Measurements from ENCODE around the gene SLC47A2. TPM values are rescaled to one million over a fixed set of nuclear protein-coding genes. Genes with fewer than 3 reads are reported as not detected.

Gene SLC47A2
- total RNA-seq, 1 donor from 2014 or later, result not detected

DNA sequence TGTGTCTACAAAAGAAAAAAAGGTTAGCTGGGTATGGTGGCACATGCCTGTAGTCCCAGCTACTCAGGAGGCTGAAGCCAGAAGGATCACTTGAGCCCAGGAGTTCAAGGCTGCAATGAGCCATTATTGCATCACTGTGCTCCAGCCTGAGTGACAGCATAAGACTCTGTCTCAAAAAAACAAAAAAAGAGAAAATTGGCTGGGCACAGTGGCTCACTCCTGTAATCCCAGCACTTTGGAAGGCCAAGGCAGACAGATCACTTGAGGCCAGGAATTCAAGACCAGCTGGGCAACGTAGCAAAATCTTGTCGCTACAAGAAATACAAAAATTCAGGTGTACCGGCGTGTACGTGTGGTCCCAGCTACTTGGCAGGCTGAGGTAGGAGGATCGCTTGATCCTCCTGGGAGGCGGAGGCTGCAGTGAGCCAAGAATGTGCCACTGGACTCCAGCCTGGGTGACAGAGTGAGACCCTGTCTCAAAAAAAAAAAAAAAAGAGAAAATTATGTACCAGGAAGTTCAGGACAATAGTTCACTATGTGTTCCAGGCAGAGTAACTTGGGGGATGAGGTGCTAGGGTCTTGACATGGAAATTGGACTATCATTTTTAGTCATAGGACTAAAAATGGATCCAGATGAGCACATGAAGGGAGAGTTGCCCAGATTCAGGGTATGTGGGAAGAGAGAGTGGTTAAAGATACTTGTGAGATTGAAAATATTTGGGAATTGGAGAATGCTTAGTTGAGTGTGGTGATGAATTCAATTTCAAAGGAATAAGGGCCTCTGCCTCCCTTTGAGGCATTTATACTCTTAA, 56.8 kb downstream of the SLC47A2 start:
- no peak for DNase-seq (ENCODE audit: low spot score in 2 of 2, unreplicated experiment in 2 of 2)
- Mint-ChIP-seq H3K4me1 (peaks cover 3% of the 10 kb centered on the region), H3K27me3 (ENCODE audit: low read depth) (no peaks in the 10 kb centered on the region), H3K36me3 (peaks cover 61% of the 10 kb centered on the region), H3K4me3 (no peak overlapping the region), H3K9me3 (no peaks in the 10 kb centered on the region), H3K27ac (peak overlapping the region; percentile 30)
- TF ChIP-seq, protein P1, sequence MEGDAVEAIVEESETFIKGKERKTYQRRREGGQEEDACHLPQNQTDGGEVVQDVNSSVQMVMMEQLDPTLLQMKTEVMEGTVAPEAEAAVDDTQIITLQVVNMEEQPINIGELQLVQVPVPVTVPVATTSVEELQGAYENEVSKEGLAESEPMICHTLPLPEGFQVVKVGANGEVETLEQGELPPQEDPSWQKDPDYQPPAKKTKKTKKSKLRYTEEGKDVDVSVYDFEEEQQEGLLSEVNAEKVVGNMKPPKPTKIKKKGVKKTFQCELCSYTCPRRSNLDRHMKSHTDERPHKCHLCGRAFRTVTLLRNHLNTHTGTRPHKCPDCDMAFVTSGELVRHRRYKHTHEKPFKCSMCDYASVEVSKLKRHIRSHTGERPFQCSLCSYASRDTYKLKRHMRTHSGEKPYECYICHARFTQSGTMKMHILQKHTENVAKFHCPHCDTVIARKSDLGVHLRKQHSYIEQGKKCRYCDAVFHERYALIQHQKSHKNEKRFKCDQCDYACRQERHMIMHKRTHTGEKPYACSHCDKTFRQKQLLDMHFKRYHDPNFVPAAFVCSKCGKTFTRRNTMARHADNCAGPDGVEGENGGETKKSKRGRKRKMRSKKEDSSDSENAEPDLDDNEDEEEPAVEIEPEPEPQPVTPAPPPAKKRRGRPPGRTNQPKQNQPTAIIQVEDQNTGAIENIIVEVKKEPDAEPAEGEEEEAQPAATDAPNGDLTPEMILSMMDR (IDR thresholded peaks at IDR 0.05; ENCODE audit: unreplicated experiment), result no peak

DNA sequence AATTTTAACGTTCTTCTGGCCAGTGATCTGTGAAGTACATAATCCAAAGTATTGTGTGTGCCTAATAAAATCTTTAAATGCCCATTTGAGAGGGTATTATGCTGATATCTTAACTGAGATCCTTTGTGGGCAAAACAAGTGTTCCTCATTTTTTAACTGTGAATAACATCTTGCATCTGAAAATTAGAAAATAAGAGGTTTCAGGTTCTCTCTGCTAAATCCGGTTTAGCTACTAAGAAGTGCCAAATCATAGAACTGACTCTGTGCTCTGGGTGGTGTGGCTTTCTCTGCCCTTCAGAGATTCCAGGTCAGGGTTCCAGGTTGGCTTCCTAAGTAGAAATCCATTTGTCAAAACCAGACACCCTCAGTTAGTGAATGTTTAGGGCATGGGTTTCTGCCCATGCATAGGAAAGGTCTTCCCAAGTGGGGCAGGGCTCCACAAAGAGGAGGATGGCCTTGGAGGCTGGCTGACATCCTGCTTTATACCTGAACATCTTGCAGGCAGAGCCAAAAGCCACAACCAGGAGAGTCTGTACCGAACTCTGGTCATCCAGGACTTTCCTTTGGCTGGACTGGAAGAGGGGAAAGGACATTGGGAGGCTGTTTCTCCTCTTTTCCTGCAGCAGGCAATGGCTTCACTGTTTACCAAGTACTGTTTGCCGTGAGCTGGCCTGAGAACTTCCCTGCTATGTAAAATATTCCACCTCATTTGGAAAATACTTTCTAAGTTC, 59.4 kb downstream of the SLC47A2 start:
- no peaks in the 10 kb centered on the region for H3K27me3 Mint-ChIP-seq (ENCODE audit: low read depth)
- peaks cover 4% of the 10 kb centered on the region for H3K4me1 Mint-ChIP-seq
- TF ChIP-seq, protein P1 (IDR thresholded peaks at IDR 0.05; ENCODE audit: unreplicated experiment), result no peak
- H3K36me3 Mint-ChIP-seq, result peaks cover 58% of the 10 kb centered on the region
- no peak overlapping the region for H3K4me3 Mint-ChIP-seq
- DNase-seq (ENCODE audit: low spot score in 2 of 2, unreplicated experiment in 2 of 2), result no peak
- no peaks in the 10 kb centered on the region for H3K9me3 Mint-ChIP-seq
- no peak overlapping the region for H3K27ac Mint-ChIP-seq

DNA sequence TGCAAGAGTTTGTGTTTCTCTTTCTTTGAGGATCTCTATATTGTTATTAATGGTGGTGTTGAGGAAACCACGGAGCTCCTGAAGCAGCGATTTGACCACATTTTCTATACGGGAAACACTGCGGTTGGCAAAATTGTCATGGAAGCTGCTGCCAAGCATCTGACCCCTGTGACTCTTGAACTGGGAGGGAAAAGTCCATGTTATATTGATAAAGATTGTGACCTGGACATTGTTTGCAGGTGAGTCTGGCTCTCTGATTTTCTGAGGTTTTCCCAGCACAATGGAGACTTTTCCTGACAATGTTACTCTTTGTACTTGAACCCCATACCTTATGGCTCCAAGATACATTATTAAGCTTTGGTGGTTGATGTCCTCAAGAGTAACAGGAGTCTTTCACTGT, 60.0 kb downstream of the SLC47A2 start:
- Mint-ChIP-seq H3K27me3 (ENCODE audit: low read depth) (no peaks in the 10 kb centered on the region), H3K9me3 (no peaks in the 10 kb centered on the region), H3K4me3 (no peak overlapping the region), H3K36me3 (peaks cover 58% of the 10 kb centered on the region), H3K27ac (no peak overlapping the region), H3K4me1 (peaks cover 11% of the 10 kb centered on the region)
- DNase-seq (ENCODE audit: low spot score in 2 of 2, unreplicated experiment in 2 of 2), result no peak
- TF ChIP-seq, protein P1 (IDR thresholded peaks at IDR 0.05; ENCODE audit: unreplicated experiment), result no peak

DNA sequence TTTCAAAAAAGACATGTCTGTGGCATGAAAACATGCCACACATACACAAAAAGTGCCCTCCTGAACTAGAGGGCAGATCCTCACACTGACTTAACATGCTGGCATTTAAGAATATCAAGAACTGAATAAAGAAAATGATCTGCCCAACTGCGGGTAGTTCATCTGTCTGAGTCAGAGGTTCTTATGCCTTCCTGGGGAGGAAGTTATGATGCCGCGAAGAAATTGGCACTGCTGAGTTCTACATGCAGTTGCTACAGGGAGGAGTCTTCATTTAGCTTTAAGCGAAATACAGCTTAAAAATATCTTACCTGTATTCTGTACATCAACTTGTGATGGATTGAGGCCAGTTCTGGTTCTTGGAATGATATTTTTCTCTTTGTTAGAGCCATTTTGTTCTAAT, 61.5 kb downstream of the SLC47A2 start:
- H3K36me3 Mint-ChIP-seq, result peaks cover 54% of the 10 kb centered on the region
- no peak overlapping the region for H3K27ac Mint-ChIP-seq
- TF ChIP-seq, protein P1 (IDR thresholded peaks at IDR 0.05; ENCODE audit: unreplicated experiment), result no peak
- no peak overlapping the region for H3K4me3 Mint-ChIP-seq
- no peak for DNase-seq (ENCODE audit: low spot score in 2 of 2, unreplicated experiment in 2 of 2)
- no peaks in the 10 kb centered on the region for H3K27me3 Mint-ChIP-seq (ENCODE audit: low read depth)
- H3K4me1 Mint-ChIP-seq, result peaks cover 24% of the 10 kb centered on the region
- no peaks in the 10 kb centered on the region for H3K9me3 Mint-ChIP-seq

DNA sequence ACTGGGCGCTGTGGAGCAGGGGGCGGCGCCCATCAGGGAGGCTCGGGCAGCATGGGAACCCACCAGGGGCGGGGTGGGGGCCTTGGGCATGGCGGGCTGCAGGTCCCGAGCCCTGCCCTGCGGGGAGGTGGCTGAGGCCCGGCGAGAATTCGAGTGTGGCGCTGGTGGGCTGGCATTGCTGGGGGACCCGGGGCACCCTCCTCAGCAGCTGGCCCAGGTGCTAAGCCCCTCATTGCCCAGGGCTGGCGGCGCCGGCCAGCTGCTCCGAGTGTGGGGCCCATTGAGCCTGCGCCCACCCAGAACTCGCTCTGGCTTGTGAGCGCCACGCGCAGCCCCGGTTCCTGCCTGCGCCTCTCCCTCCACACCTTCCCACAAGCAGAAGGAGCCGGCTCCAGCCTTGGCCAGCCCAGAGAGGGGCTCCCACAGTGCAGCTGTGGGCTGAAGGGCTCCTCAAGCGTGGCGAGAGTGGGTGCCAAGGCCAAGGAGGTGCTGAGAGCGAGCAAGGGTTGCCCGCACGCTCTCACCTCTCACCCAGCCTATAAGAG, 62.0 kb downstream of the SLC47A2 start:
- H3K4me3 Mint-ChIP-seq, result no peak overlapping the region
- no peak for DNase-seq (ENCODE audit: low spot score in 2 of 2, unreplicated experiment in 2 of 2)
- H3K9me3 Mint-ChIP-seq, result no peaks in the 10 kb centered on the region
- no peak overlapping the region for H3K27ac Mint-ChIP-seq
- no peaks in the 10 kb centered on the region for H3K27me3 Mint-ChIP-seq (ENCODE audit: low read depth)
- TF ChIP-seq, protein P1 (IDR thresholded peaks at IDR 0.05; ENCODE audit: unreplicated experiment), result no peak
- peaks cover 52% of the 10 kb centered on the region for H3K36me3 Mint-ChIP-seq
- H3K4me1 Mint-ChIP-seq, result peaks cover 28% of the 10 kb centered on the region
